HG03280 (cell line): ENCODE measurements around the gene FYN.

ENCODE experiments used
- ATAC-seq: cut with Tn5 transposase; IDR thresholded peaks from one replicate; pipeline ENCODE4 v1.9.1; 2021; ENCODE audit warnings: mild to moderate bottlenecking, moderate library complexity; ENCODE audit not compliant: unreplicated experiment

Gene FYN

DNA sequence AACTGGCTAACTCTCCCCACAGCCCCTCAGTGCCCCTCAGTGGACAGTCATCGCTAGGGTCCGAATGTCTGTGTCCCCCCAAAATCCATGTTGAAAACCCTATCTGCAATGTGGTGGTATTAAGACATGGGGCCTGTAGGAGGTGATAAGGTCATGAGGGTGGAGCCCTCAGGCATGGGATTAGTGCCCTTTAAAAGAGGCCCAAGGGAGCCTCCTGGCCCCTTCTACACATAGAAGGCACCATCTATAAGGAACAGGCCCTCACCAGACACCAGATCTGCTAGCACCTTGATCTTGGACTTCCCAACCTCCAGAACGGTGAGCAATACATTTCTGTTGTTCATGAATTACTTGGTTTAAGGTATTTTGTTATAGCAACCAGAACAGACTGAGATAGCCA is 260.9 kb downstream of the FYN start:
- no peak for ATAC-seq

DNA sequence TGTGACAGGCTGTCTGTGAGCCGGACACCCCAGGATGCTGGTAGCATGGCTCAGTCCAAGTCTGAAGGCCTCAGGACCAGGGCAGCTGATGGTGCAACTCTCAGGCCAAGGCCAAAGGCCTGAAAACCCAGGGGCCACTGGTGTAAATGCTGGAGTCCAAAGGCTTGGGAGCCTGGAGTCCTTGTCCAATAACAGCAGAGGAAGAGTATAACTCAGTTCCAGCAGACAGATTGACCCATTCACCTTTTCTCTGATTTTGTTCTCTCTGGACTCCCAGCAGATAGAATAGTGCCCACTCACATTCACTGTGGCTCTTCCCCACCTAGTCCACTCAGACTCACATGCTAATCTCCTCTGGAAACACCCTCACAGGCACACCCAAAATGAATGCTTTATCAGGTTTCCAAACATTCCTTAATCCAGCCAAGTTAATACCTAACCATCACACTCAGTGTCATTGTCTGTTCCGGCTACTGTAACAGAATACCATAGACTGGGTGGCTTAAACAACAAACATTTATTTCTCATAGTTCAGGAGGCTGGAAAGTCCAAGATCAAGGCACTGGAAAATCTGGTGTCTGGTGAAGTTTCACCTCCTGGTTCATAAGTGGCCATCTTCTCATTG is 262.6 kb downstream of the FYN start:
- no peak for ATAC-seq
